CD4-positive, CD25-positive, alpha-beta regulatory T cell (primary cell): ENCODE results near the gene ALDH1L1. TPM values are rescaled to one million over a fixed set of nuclear protein-coding genes. Genes with fewer than 3 reads are reported as not detected.
"Not testable (repeated sequence)": the region's sequence is repeated elsewhere in the genome, so short reads cannot be mapped to it uniquely, and the experiment has no call there.

Experiments
- ATAC-seq, 2 donors: fragments of 150-1000 bp; cut with Tn5 transposase; one replicate each; pipeline ENCODE4 v1.10.0; 2021; ENCODE audit warnings: low read depth in 2 of 2, moderate number of reproducible peaks in 2 of 2, moderate library complexity in 1 of 2
- DNase-seq, 3 donors: peaks; one replicate each; pipeline versions ENCODE4 v3.0.0 to v3.0.0-alpha.2; 2012 to 2022; ENCODE audit warnings: mixed read lengths in 1 of 3
- H3K27ac ChIP-seq: one replicate; pipeline ENCODE4 v1.7.0; 2013; ENCODE audit warnings: mild to moderate bottlenecking, low read length; ENCODE audit not compliant: insufficient read depth, poor library complexity, severe bottlenecking
- H3K27me3 ChIP-seq: one replicate; pipeline ENCODE4 v1.7.0; 2013; ENCODE audit warnings: low read length; ENCODE audit not compliant: control insufficient read depth, insufficient read depth
- H3K36me3 ChIP-seq: one replicate; pipeline ENCODE4 v1.7.0; 2013; ENCODE audit warnings: mild to moderate bottlenecking, low read length, moderate library complexity; ENCODE audit not compliant: control insufficient read depth, insufficient read depth
- H3K4me1 ChIP-seq: 2 replicates; pipeline ENCODE4 v1.7.0; 2013; ENCODE audit warnings: mild to moderate bottlenecking, low read length; ENCODE audit not compliant: insufficient read depth, control insufficient read depth, poor library complexity, severe bottlenecking
- H3K4me3 ChIP-seq: one replicate; pipeline ENCODE4 v1.7.0; 2013; ENCODE audit warnings: low read depth, mild to moderate bottlenecking, low read length, moderate library complexity
- H3K9me3 ChIP-seq, 2 experiments: 1 replicate in 1 of 2; 2 replicates in 1 of 2; pipeline ENCODE4 v1.7.0; 2013; ENCODE audit warnings: low read length in 2 of 2, mild to moderate bottlenecking in 1 of 2, moderate library complexity in 1 of 2; ENCODE audit not compliant: control insufficient read depth in 2 of 2
- H3K27ac Mint-ChIP-seq, 3 donors: one replicate each; pipeline ENCODE4 v1.8.0; 2020 to 2022; ENCODE audit warnings: mild to moderate bottlenecking in 3 of 3, mixed read lengths in 3 of 3, moderate library complexity in 2 of 3
- H3K27me3 Mint-ChIP-seq: one replicate; pipeline ENCODE4 v1.8.0; 2022; ENCODE audit warnings: mild to moderate bottlenecking, mixed read lengths
- H3K36me3 Mint-ChIP-seq: one replicate; pipeline ENCODE4 v1.8.0; 2020; ENCODE audit warnings: mixed read lengths
- H3K4me1 Mint-ChIP-seq, 4 donors: one replicate each; pipeline ENCODE4 v1.8.0; 2020 to 2022; ENCODE audit warnings: mixed read lengths in 4 of 4, mild to moderate bottlenecking in 1 of 4
- H3K4me3 Mint-ChIP-seq, 4 donors: one replicate each; pipeline ENCODE4 v1.8.0; 2020 to 2022; ENCODE audit warnings: mild to moderate bottlenecking in 4 of 4, mixed read lengths in 4 of 4, moderate library complexity in 3 of 4
- H3K9me3 Mint-ChIP-seq, 7 donors: one replicate each; pipeline ENCODE4 v1.8.0; 2020 to 2022; ENCODE audit warnings: mixed read lengths in 7 of 7, mild to moderate bottlenecking in 3 of 7, moderate library complexity in 2 of 7
- polyA plus RNA-seq, 4 donors: library from polyadenylated mRNA; unstranded; fragments of 300-500 nt; fragmentation: Illumina TruSeq; gene quantifications; one replicate each; pipeline ENCODE4 v1.2.3, GENCODE V29; 2021
- total RNA-seq: library from RNA; stranded (reverse); gene quantifications from one replicate; pipeline ENCODE4 v1.2.3, GENCODE V29; 2022

ALDH1L1 gene
- total and polyA plus RNA-seq, 5 donors from 2014 or later: 0.08 TPM; not detected in 4

DNA sequence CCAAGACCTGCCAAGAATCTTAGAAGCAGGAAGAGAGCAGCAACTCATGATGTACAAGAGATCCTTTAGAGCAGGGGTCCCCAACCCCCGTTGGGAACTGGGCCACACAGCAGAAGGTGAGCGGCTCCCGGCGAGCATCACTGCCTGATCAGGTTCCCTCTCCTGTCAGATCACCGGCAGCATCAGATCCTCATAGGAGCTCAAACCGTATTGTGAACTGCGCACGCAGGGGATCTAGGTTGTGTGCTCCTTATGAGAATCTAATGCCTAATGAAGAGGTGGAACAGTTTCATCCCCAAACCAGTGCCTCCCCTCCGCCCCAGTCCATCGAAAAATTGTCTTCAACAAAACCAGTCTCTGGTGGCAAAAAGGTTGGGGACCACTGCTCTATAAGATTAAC, 110.2 kb downstream of the ALDH1L1 start:
- H3K36me3 ChIP-seq: peaks cover 1% of the 10 kb centered on the region
- Mint-ChIP-seq H3K4me3 (no peak overlapping the region), H3K36me3 (peaks cover 47% of the 10 kb centered on the region), H3K27me3 (no peaks in the 10 kb centered on the region), H3K4me1 (peaks cover 9 to 18% (median 14%) of the 10 kb centered on the region in 4 donors), H3K9me3 (peaks cover 0 to 14% (median 4%) of the 10 kb centered on the region in 7 donors), H3K27ac (no peak overlapping the region)
- H3K4me1 ChIP-seq: no peaks in the 10 kb centered on the region
- no peak overlapping the region for H3K4me3 ChIP-seq
- no peak for ATAC-seq
- no peak overlapping the region for H3K27ac ChIP-seq
- H3K27me3 ChIP-seq: no peaks in the 10 kb centered on the region
- H3K9me3 ChIP-seq: no peaks in the 10 kb centered on the region
- no peak for DNase-seq

GRCh38 chr3:126067959-126068358, 112.4 kb downstream of the ALDH1L1 start:
- Mint-ChIP-seq H3K9me3 (peaks cover 0 to 7% (median 0%) of the 10 kb centered on the region in 7 donors), H3K27me3 (no peaks in the 10 kb centered on the region), H3K4me3 (no peak overlapping the region), H3K36me3 (peaks cover 40% of the 10 kb centered on the region), H3K27ac (no peak overlapping the region), H3K4me1 (peaks cover 20 to 34% (median 25%) of the 10 kb centered on the region in 4 donors)
- ATAC-seq (no peak), DNase-seq (no peak)
- no peak overlapping the region for H3K27ac ChIP-seq
- no peaks in the 10 kb centered on the region for H3K9me3 ChIP-seq
- H3K27me3 ChIP-seq: no peaks in the 10 kb centered on the region
- peaks cover 3% of the 10 kb centered on the region for H3K36me3 ChIP-seq
- no peak overlapping the region for H3K4me3 ChIP-seq
- peaks cover 6% of the 10 kb centered on the region for H3K4me1 ChIP-seq

GRCh38 chr3:126066676-126067075, 113.7 kb downstream of the ALDH1L1 start:
- not testable (repeated sequence) for H3K27ac Mint-ChIP-seq, H3K27me3 ChIP-seq, DNase-seq, ATAC-seq, H3K36me3 ChIP-seq, H3K27ac ChIP-seq, H3K9me3 Mint-ChIP-seq, H3K9me3 ChIP-seq, H3K27me3 Mint-ChIP-seq, H3K4me3 Mint-ChIP-seq, H3K4me3 ChIP-seq, H3K4me1 ChIP-seq
- Mint-ChIP-seq H3K36me3 (peaks cover 31% of the 10 kb centered on the region), H3K4me1 (peaks cover 23 to 34% (median 25%) of the 10 kb centered on the region in 4 donors)

- H3K36me3 Mint-ChIP-seq: peaks cover 31% of the 10 kb centered on the region
- peak overlapping the region in 1 of 3 donors; percentile 17 for H3K27ac Mint-ChIP-seq
- peaks cover 20 to 34% (median 24%) of the 10 kb centered on the region in 4 donors for H3K4me1 Mint-ChIP-seq
- no peak overlapping the region for H3K27ac ChIP-seq
- peaks cover 6% of the 10 kb centered on the region for H3K4me1 ChIP-seq
- peaks cover 3% of the 10 kb centered on the region for H3K36me3 ChIP-seq
- H3K9me3 Mint-ChIP-seq: peaks cover 0 to 2% (median 0%) of the 10 kb centered on the region in 7 donors
- H3K4me3 Mint-ChIP-seq: no peak overlapping the region
- no peak overlapping the region for H3K4me3 ChIP-seq
- DNase-seq (no peak), ATAC-seq (no peak)
- H3K27me3 ChIP-seq: no peaks in the 10 kb centered on the region
- H3K9me3 ChIP-seq: no peaks in the 10 kb centered on the region
- H3K27me3 Mint-ChIP-seq: no peaks in the 10 kb centered on the region
These were observed 114.5 kb downstream of the ALDH1L1 start for GRCh38 chr3:126065876-126066275.

DNA sequence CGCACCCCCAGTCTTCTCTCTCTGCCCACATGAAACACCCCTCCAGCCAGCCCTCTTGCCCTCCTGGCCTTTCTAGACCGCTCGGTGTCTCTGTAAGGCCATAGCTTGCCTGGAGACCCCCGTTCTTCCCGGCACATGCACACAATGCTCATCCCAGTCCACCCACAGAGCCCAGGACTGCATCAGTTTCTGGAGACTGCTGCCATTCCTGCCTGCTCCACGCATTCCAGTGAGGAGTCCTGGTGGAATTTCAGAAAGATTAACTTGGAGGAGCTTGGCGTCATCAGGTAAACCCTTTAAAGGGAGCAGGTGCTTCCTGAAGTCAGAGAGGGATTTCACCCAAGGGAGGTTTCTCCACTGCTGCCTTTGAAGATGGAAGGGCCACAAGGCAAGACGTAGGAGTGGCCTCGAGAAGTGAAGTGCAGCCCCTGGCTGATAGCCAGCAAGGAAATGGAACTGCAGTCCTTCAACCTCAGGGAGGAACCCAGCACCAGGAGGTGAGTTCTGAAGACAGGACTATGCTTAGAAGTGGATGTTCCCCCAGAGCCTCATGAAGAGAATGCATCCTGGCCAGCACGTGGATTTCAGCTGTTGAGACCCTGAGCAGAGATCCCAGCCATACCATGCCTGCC, 115.6 kb downstream of the ALDH1L1 start:
- ATAC-seq (no peak), DNase-seq (no peak)
- no peaks in the 10 kb centered on the region for H3K9me3 ChIP-seq
- Mint-ChIP-seq H3K4me1 (peaks cover 18 to 32% (median 23%) of the 10 kb centered on the region in 4 donors), H3K9me3 (peaks cover 0 to 2% (median 0%) of the 10 kb centered on the region in 7 donors), H3K27ac (peak overlapping the region; percentile 17 to 88 (median 86)), H3K36me3 (peaks cover 32% of the 10 kb centered on the region), H3K27me3 (no peaks in the 10 kb centered on the region), H3K4me3 (peak overlapping the region in 2 of 4 donors; percentile 26 to 71)
- no peaks in the 10 kb centered on the region for H3K27me3 ChIP-seq
- peaks cover 6% of the 10 kb centered on the region for H3K4me1 ChIP-seq
- no peak overlapping the region for H3K27ac ChIP-seq
- H3K36me3 ChIP-seq: peaks cover 3% of the 10 kb centered on the region
- no peak overlapping the region for H3K4me3 ChIP-seq

DNA sequence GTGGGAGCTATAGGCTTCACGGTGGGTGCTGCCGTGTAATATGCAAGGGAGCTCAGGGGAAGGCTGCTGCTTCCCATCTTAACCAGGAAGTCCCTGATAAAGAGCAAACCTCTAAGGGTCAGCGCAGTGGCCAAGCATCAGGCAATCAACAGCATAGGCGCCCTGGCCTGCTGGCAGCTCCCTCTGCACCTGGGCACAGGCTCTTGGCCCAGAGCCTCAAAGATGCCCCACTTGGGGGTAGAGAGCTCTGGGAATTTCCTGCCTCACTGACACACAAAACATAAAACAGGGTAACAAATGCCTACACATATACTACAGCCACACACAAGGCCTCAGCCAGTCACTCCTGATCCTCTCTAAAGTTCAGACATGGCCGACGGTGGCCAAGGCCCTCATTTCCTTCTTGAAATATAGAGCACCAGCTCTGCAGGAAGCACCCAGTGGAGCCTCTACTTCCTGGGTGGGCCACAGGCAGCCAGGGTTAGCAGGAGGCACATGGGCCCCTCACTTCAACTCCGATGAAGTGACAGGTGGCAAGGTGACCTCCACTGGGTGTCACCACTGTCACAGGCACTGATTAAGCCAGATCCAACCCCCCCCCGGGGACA, 116.9 kb downstream of the ALDH1L1 start:
- Histone ChIP-seq H3K4me1 (peaks cover 6% of the 10 kb centered on the region), H3K27ac (no peak overlapping the region), H3K36me3 (peaks cover 5% of the 10 kb centered on the region), H3K9me3 (no peaks in the 10 kb centered on the region), H3K4me3 (no peak overlapping the region), H3K27me3 (no peaks in the 10 kb centered on the region)
- Mint-ChIP-seq H3K27me3 (no peaks in the 10 kb centered on the region), H3K4me3 (peak overlapping the region in 2 of 4 donors; percentile 11 to 57), H3K9me3 (peaks cover 0 to 2% (median 0%) of the 10 kb centered on the region in 7 donors), H3K27ac (peak overlapping the region; percentile 66 to 91 (median 88)), H3K36me3 (peaks cover 42% of the 10 kb centered on the region), H3K4me1 (peaks cover 15 to 29% (median 21%) of the 10 kb centered on the region in 4 donors)
- ATAC-seq: peak in 1 of 2 donors; percentile 46
- DNase-seq: peak in 1 of 3 donors; percentile 30

- Mint-ChIP-seq H3K9me3 (peaks cover 0 to 2% (median 0%) of the 10 kb centered on the region in 7 donors), H3K27ac (no peak overlapping the region), H3K27me3 (no peaks in the 10 kb centered on the region), H3K4me1 (peaks cover 16 to 23% (median 21%) of the 10 kb centered on the region in 4 donors), H3K4me3 (no peak overlapping the region), H3K36me3 (peaks cover 38% of the 10 kb centered on the region)
- H3K27me3 ChIP-seq: no peaks in the 10 kb centered on the region
- no peak overlapping the region for H3K27ac ChIP-seq
- peaks cover 6% of the 10 kb centered on the region for H3K4me1 ChIP-seq
- H3K4me3 ChIP-seq: no peak overlapping the region
- no peak for ATAC-seq
- H3K36me3 ChIP-seq: peaks cover 5% of the 10 kb centered on the region
- no peaks in the 10 kb centered on the region for H3K9me3 ChIP-seq
- DNase-seq: no peak
These were observed 118.9 kb downstream of the ALDH1L1 start for GRCh38 chr3:126061301-126062032.
